Astrocyte (in vitro differentiated cells and primary cell): Measurements from ENCODE around the gene ZNF19. TPM values are rescaled to one million over a fixed set of nuclear protein-coding genes. Genes with fewer than 3 reads are reported as not detected.

Experiments used
- DNase-seq: peaks from one replicate; pipeline ENCODE4 v3.0.0-alpha.2; 2010; ENCODE audit warnings: low read depth
- FAIRE-seq: peaks from 2 replicates; lab custom pipeline; 2011; peaks lifted over from hg19 to GRCh38; lab: Jason Lieb, UNC
- H2AFZ ChIP-seq: 2 replicates; pipeline ENCODE4 v1.6.0; 2012; ENCODE audit warnings: low read depth, low read length, inconsistent platforms
- H3K27ac ChIP-seq: 2 replicates; pipeline ENCODE4 v1.5.1; 2011; ENCODE audit warnings: low read depth, low read length, inconsistent platforms
- H3K27me3 ChIP-seq: 2 replicates; pipeline ENCODE4 v1.6.0; 2011; ENCODE audit warnings: low read length, inconsistent platforms; ENCODE audit not compliant: insufficient read depth
- H3K36me3 ChIP-seq: 2 replicates; pipeline ENCODE4 v1.5.1; 2011; ENCODE audit warnings: low read length, inconsistent platforms; ENCODE audit not compliant: insufficient read depth
- H3K4me1 ChIP-seq: 2 replicates; pipeline ENCODE4 v1.5.1; 2011; ENCODE audit warnings: low read length, inconsistent platforms; ENCODE audit not compliant: insufficient read depth
- H3K4me2 ChIP-seq: 2 replicates; pipeline ENCODE4 v1.6.0; 2012; ENCODE audit warnings: low read length, inconsistent platforms
- H3K4me3 ChIP-seq: 2 replicates; pipeline ENCODE4 v1.5.1; 2011; ENCODE audit warnings: low read depth, mild to moderate bottlenecking, low read length, inconsistent platforms; ENCODE audit not compliant: insufficient read depth
- H3K79me2 ChIP-seq: 2 replicates; pipeline ENCODE4 v1.6.0; 2012; ENCODE audit warnings: mild to moderate bottlenecking, low read length, inconsistent platforms; ENCODE audit not compliant: insufficient read depth
- H3K9ac ChIP-seq: 2 replicates; pipeline ENCODE4 v1.6.0; 2012; ENCODE audit warnings: mild to moderate bottlenecking, low read length, inconsistent platforms
- H3K9me3 ChIP-seq: 2 replicates; pipeline ENCODE4 v1.5.1; 2012; ENCODE audit warnings: low read depth, mild to moderate bottlenecking, low read length, inconsistent platforms; ENCODE audit not compliant: insufficient read depth
- H4K20me1 ChIP-seq: 2 replicates; pipeline ENCODE4 v1.6.0; 2012; ENCODE audit warnings: low read length, inconsistent platforms; ENCODE audit not compliant: insufficient read depth
- H3K27ac Mint-ChIP-seq: one replicate; pipeline ENCODE4 v1.8.0; 2021; ENCODE audit warnings: mild to moderate bottlenecking, mixed read lengths; ENCODE audit not compliant: unreplicated experiment
- H3K27me3 Mint-ChIP-seq: one replicate; pipeline ENCODE4 v1.8.0; 2021; ENCODE audit warnings: low read depth, mixed read lengths; ENCODE audit not compliant: unreplicated experiment
- H3K36me3 Mint-ChIP-seq: one replicate; pipeline ENCODE4 v1.8.0; 2021; ENCODE audit warnings: low read depth, mixed read lengths; ENCODE audit not compliant: unreplicated experiment
- H3K4me1 Mint-ChIP-seq: one replicate; pipeline ENCODE4 v1.8.0; 2021; ENCODE audit warnings: low read depth, mixed read lengths; ENCODE audit not compliant: unreplicated experiment
- H3K4me3 Mint-ChIP-seq: one replicate; pipeline ENCODE4 v1.8.0; 2021; ENCODE audit warnings: mild to moderate bottlenecking, moderate library complexity, mixed read lengths; ENCODE audit not compliant: unreplicated experiment
- H3K9me3 Mint-ChIP-seq: one replicate; pipeline ENCODE4 v1.8.0; 2021; ENCODE audit warnings: mild to moderate bottlenecking, mixed read lengths; ENCODE audit not compliant: unreplicated experiment
- CTCF ChIP-seq: IDR thresholded peaks from 2 replicates; pipeline ENCODE4 v1.5.1; 2011; ENCODE audit warnings: low read depth, mild to moderate bottlenecking, inconsistent platforms, low read length, moderate library complexity; ENCODE audit not compliant: insufficient read depth
- EZH2 ChIP-seq: IDR thresholded peaks from 2 replicates; pipeline ENCODE4 v1.6.1; 2012; ENCODE audit warnings: mild to moderate bottlenecking, low read length, inconsistent platforms; ENCODE audit not compliant: insufficient read depth
- total RNA-seq: library from RNA; stranded (reverse); gene quantifications from 2 replicates; pipeline ENCODE4 v1.2.1, GENCODE V29; 2021

The ZNF19 gene
- total RNA-seq, 1 donor from 2014 or later, result 2.9 TPM

DNA sequence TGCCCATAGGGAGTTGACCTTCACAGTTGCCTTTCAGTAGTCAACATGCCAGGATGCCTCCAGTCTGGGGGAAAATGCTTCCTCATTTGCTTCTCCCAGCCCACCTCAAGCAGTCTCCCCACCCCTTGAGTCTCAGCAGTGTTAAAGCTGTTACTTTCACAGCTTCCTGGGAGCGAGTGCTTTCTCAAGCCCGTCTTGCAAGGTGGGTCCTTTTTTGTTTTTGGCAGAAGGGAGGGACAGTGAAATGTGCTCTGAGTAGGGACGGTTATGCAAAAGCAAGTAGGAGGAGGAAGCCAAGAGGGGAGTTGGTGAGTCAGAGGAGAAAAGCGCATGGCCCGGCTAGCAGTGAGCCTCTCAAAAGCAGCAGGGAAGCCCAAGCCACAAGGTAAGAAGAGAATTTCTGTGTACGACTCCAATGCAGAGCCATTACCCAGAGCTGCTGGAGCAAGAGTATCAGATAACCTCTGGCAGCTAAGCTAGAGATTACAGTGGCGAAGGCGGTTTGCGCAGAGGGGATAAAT is 37.0 kb upstream of the ZNF19 start, which contains the start of gene CHST4:
Gene CHST4 (plus strand): TSS at position 316 of the 521 bp plus-strand sequence. CDS start 10,252 bp downstream, outside the sequence.
- Histone ChIP-seq H3K4me3 (no peak within 1 kb of the TSS), H3K36me3 (no peaks in the 10 kb centered on the region), H3K9ac (no peak within 1 kb of the TSS), H3K79me2 (no peaks in the 10 kb centered on the region), H3K4me2 (peak within 1 kb of the TSS; percentile 66), H4K20me1 (no peaks in the 10 kb centered on the region), H3K4me1 (peaks cover 6% of the 10 kb centered on the region), H3K27ac (no peak within 1 kb of the TSS), H2AFZ (peak within 1 kb of the TSS; percentile 54), H3K27me3 (no peaks in the 10 kb centered on the region), H3K9me3 (no peaks in the 10 kb centered on the region)
- H3K27ac Mint-ChIP-seq, result peak within 1 kb of the TSS; percentile 72
- TF ChIP-seq CTCF (no peak), EZH2 (no peak)
- peaks cover 20% of the 10 kb centered on the region for H3K4me1 Mint-ChIP-seq
- FAIRE-seq (no peak), DNase-seq (peak; percentile 63)
- peak within 1 kb of the TSS; percentile 37 for H3K4me3 Mint-ChIP-seq
- no peaks in the 10 kb centered on the region for H3K9me3 Mint-ChIP-seq
- no peaks in the 10 kb centered on the region for H3K36me3 Mint-ChIP-seq
- H3K27me3 Mint-ChIP-seq, result peaks cover 10% of the 10 kb centered on the region

- no peak for DNase-seq
- Histone ChIP-seq H3K9ac (no peak overlapping the region), H3K27ac (no peak overlapping the region), H2AFZ (no peak overlapping the region), H3K27me3 (no peaks in the 10 kb centered on the region), H3K9me3 (no peaks in the 10 kb centered on the region), H3K4me2 (no peak overlapping the region), H3K4me1 (peaks cover 6% of the 10 kb centered on the region), H3K4me3 (no peak overlapping the region), H3K36me3 (no peaks in the 10 kb centered on the region), H4K20me1 (no peaks in the 10 kb centered on the region), H3K79me2 (no peaks in the 10 kb centered on the region)
- peaks cover 12% of the 10 kb centered on the region for H3K27me3 Mint-ChIP-seq
- TF ChIP-seq CTCF (no peak), EZH2 (no peak)
- no peak overlapping the region for H3K4me3 Mint-ChIP-seq
- H3K36me3 Mint-ChIP-seq, result no peaks in the 10 kb centered on the region
- H3K4me1 Mint-ChIP-seq, result peaks cover 20% of the 10 kb centered on the region
- H3K9me3 Mint-ChIP-seq, result no peaks in the 10 kb centered on the region
- H3K27ac Mint-ChIP-seq, result no peak overlapping the region
- no peak for FAIRE-seq
Measured at GRCh38 chr16:71524566-71525553, 35.7 kb upstream of the ZNF19 start.
